ENCODE measurements around the gene SLC7A14. TPM values are rescaled to one million over a fixed set of nuclear protein-coding genes. Genes with fewer than 3 reads are reported as not detected.

The SLC7A14 gene
- total and polyA plus RNA-seq, 2 donors: 0.05 TPM

- H3K27ac ChIP-seq (ENCODE audit: low read depth in 1 of 2, low read length in 1 of 2): no peak overlapping the region
- peaks cover 2% of the 10 kb centered on the region in 2 donors for H3K27me3 ChIP-seq (ENCODE audit: control insufficient read depth in 2 of 2, insufficient read depth in 1 of 2, low read length in 1 of 2)
- H3K9me3 ChIP-seq (ENCODE audit: control insufficient read depth in 2 of 2, insufficient read depth in 1 of 2, low read length in 1 of 2): peaks cover 0 to 1% of the 10 kb centered on the region in 2 donors
- H3K4me1 ChIP-seq (ENCODE audit: control insufficient read depth in 2 of 2, insufficient read depth in 2 of 2, low read length in 2 of 2): no peaks in the 10 kb centered on the region
- no peaks in the 10 kb centered on the region for H3K36me3 ChIP-seq (ENCODE audit: control insufficient read depth in 2 of 2, insufficient read depth in 2 of 2, low read length in 1 of 2)
- no peak for DNase-seq (ENCODE audit: low read depth in 6 of 9, low spot score in 9 of 9)
- H3K4me3 ChIP-seq (ENCODE audit: low read length in 2 of 2): no peak overlapping the region
- 79% methylated on average over 10 of the region's 10 CpGs for WGBS
These were observed 148.0 kb downstream of the SLC7A14 start for GRCh38 chr3:170437696-170438407.

- 95% methylated on average over 4 of the region's 4 CpGs for WGBS
These were observed 148.7 kb downstream of the SLC7A14 start for GRCh38 chr3:170437176-170437575.

DNA sequence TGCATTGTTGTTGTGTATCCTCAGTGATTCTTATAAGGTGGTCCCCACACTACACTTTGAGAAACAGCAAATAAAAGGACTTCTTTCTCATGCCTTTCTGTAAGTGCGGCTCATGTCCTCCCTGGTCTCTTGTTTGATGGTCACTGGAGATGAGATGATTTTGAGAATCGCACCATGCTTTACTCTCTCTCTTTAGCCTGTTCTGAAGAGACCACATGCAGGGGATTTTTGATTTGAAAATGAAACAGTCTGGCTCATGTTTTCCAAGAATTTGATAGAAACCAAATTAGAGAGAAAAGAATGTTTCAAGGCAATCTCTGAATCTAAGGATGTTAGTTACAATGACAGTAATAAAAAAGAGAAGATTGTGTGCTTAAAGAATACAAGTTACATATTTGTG lies 149.2 kb downstream of the SLC7A14 start:
- Histone ChIP-seq H3K9me3 (ENCODE audit: control insufficient read depth in 2 of 2, insufficient read depth in 1 of 2, low read length in 1 of 2) (no peaks in the 10 kb centered on the region), H3K27ac (ENCODE audit: low read depth in 1 of 2, low read length in 1 of 2) (no peak overlapping the region)
- 97% methylated on average over 2 of the region's 2 CpGs for WGBS

More at GRCh38 chr3:170437176-170437575, 148.7 kb downstream of the SLC7A14 start:
- H3K4me3 ChIP-seq (ENCODE audit: low read length in 2 of 2): no peak overlapping the region
- peaks cover 0 to 1% of the 10 kb centered on the region in 2 donors for H3K9me3 ChIP-seq (ENCODE audit: control insufficient read depth in 2 of 2, insufficient read depth in 1 of 2, low read length in 1 of 2)
- H3K36me3 ChIP-seq (ENCODE audit: control insufficient read depth in 2 of 2, insufficient read depth in 2 of 2, low read length in 1 of 2): no peaks in the 10 kb centered on the region
- peaks cover 2 to 4% of the 10 kb centered on the region in 2 donors for H3K27me3 ChIP-seq (ENCODE audit: control insufficient read depth in 2 of 2, insufficient read depth in 1 of 2, low read length in 1 of 2)
- no peak for DNase-seq (ENCODE audit: low read depth in 6 of 9, low spot score in 9 of 9)
- no peak overlapping the region for H3K27ac ChIP-seq (ENCODE audit: low read depth in 1 of 2, low read length in 1 of 2)
- H3K4me1 ChIP-seq (ENCODE audit: control insufficient read depth in 2 of 2, insufficient read depth in 2 of 2, low read length in 2 of 2): no peaks in the 10 kb centered on the region

DNA sequence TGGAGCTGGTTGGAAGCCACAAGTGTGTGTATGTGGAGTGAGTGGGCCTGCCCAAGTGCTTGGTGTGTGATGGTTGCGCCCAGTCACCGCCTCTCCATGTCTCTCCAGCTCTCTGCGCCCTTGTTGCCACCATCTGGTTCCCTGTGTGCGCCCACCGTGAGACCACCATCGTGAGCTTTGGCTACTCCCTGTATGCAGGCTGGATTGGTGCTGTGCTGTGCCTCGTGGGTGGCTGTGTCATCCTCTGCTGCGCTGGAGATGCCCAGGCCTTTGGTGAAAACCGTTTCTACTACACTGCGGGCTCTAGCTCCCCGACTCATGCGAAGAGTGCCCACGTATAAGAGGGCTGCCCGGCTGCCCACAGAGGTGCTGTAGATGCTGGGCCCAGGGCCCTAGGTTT lies 153.5 kb downstream of the SLC7A14 start:
- Histone ChIP-seq H3K27ac (ENCODE audit: low read depth in 1 of 2, low read length in 1 of 2) (no peak overlapping the region), H3K36me3 (ENCODE audit: control insufficient read depth in 2 of 2, insufficient read depth in 2 of 2, low read length in 1 of 2) (no peaks in the 10 kb centered on the region), H3K27me3 (ENCODE audit: control insufficient read depth in 2 of 2, insufficient read depth in 1 of 2, low read length in 1 of 2) (peaks cover 0 to 2% of the 10 kb centered on the region in 2 donors), H3K4me1 (ENCODE audit: control insufficient read depth in 2 of 2, insufficient read depth in 2 of 2, low read length in 2 of 2) (no peaks in the 10 kb centered on the region), H3K9me3 (ENCODE audit: control insufficient read depth in 2 of 2, insufficient read depth in 1 of 2, low read length in 1 of 2) (no peaks in the 10 kb centered on the region), H3K4me3 (ENCODE audit: low read length in 2 of 2) (no peak overlapping the region)
- WGBS: 98% methylated on average over 14 of the region's 14 CpGs
- DNase-seq (ENCODE audit: low read depth in 6 of 9, low spot score in 9 of 9): no peak

More for the DNA sequence above, 149.2 kb downstream of the SLC7A14 start:
- no peak overlapping the region for H3K4me3 ChIP-seq (ENCODE audit: low read length in 2 of 2)
- H3K27me3 ChIP-seq (ENCODE audit: control insufficient read depth in 2 of 2, insufficient read depth in 1 of 2, low read length in 1 of 2): peaks cover 2 to 4% of the 10 kb centered on the region in 2 donors
- H3K36me3 ChIP-seq (ENCODE audit: control insufficient read depth in 2 of 2, insufficient read depth in 2 of 2, low read length in 1 of 2): no peaks in the 10 kb centered on the region
- no peaks in the 10 kb centered on the region for H3K4me1 ChIP-seq (ENCODE audit: control insufficient read depth in 2 of 2, insufficient read depth in 2 of 2, low read length in 2 of 2)
- no peak for DNase-seq (ENCODE audit: low read depth in 6 of 9, low spot score in 9 of 9)

GRCh38 chr3:170431054-170431453 lies 154.8 kb downstream of the SLC7A14 start:
- Histone ChIP-seq H3K4me1 (ENCODE audit: control insufficient read depth in 2 of 2, insufficient read depth in 2 of 2, low read length in 2 of 2) (no peaks in the 10 kb centered on the region), H3K36me3 (ENCODE audit: control insufficient read depth in 2 of 2, insufficient read depth in 2 of 2, low read length in 1 of 2) (no peaks in the 10 kb centered on the region), H3K27ac (ENCODE audit: low read depth in 1 of 2, low read length in 1 of 2) (no peak overlapping the region), H3K9me3 (ENCODE audit: control insufficient read depth in 2 of 2, insufficient read depth in 1 of 2, low read length in 1 of 2) (no peaks in the 10 kb centered on the region), H3K27me3 (ENCODE audit: control insufficient read depth in 2 of 2, insufficient read depth in 1 of 2, low read length in 1 of 2) (peaks cover 0 to 2% of the 10 kb centered on the region in 2 donors), H3K4me3 (ENCODE audit: low read length in 2 of 2) (no peak overlapping the region)
- 97% methylated on average over 3 of the region's 3 CpGs for WGBS
- DNase-seq (ENCODE audit: low read depth in 6 of 9, low spot score in 9 of 9): no peak

DNA sequence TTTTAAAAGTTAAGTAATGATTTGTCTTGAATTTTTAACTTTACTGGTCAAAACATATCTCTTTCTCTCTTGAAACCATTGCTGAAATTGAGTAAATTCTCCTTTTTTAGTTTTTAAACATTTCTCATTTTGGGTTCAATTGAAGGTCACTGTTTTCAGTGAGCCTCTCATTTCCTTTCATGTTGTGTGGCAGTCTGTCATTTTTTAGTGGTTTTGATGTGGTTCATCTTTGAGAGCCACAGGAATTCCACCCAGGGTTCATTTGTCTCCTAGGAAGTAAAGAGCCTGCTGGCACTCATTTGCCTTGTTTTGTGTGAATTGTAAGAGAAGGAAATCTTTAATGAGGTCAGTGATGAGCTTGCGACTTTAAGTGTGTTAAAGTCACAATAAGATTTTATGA lies 156.8 kb downstream of the SLC7A14 start:
- WGBS: 75% methylated on average over 1 of the region's 1 CpG
- peaks cover 0 to 2% of the 10 kb centered on the region in 2 donors for H3K27me3 ChIP-seq (ENCODE audit: control insufficient read depth in 2 of 2, insufficient read depth in 1 of 2, low read length in 1 of 2)
- H3K4me1 ChIP-seq (ENCODE audit: control insufficient read depth in 2 of 2, insufficient read depth in 2 of 2, low read length in 2 of 2): no peaks in the 10 kb centered on the region
- H3K9me3 ChIP-seq (ENCODE audit: control insufficient read depth in 2 of 2, insufficient read depth in 1 of 2, low read length in 1 of 2): no peaks in the 10 kb centered on the region
- DNase-seq (ENCODE audit: low read depth in 6 of 9, low spot score in 9 of 9): peak in 1 of 9 donors; percentile 16
- H3K36me3 ChIP-seq (ENCODE audit: control insufficient read depth in 2 of 2, insufficient read depth in 2 of 2, low read length in 1 of 2): no peaks in the 10 kb centered on the region
- no peak overlapping the region for H3K4me3 ChIP-seq (ENCODE audit: low read length in 2 of 2)
- no peak overlapping the region for H3K27ac ChIP-seq (ENCODE audit: low read depth in 1 of 2, low read length in 1 of 2)

- H3K27me3 ChIP-seq (ENCODE audit: control insufficient read depth in 2 of 2, insufficient read depth in 1 of 2, low read length in 1 of 2): peaks cover 0 to 3% of the 10 kb centered on the region in 2 donors
- H3K9me3 ChIP-seq (ENCODE audit: control insufficient read depth in 2 of 2, insufficient read depth in 1 of 2, low read length in 1 of 2): no peaks in the 10 kb centered on the region
- no peak overlapping the region for H3K27ac ChIP-seq (ENCODE audit: low read depth in 1 of 2, low read length in 1 of 2)
- H3K4me3 ChIP-seq (ENCODE audit: low read length in 2 of 2): no peak overlapping the region
- 95% methylated on average over 2 of the region's 2 CpGs for WGBS
- no peak for DNase-seq (ENCODE audit: low read depth in 6 of 9, low spot score in 9 of 9)
- H3K4me1 ChIP-seq (ENCODE audit: control insufficient read depth in 2 of 2, insufficient read depth in 2 of 2, low read length in 2 of 2): no peaks in the 10 kb centered on the region
- no peaks in the 10 kb centered on the region for H3K36me3 ChIP-seq (ENCODE audit: control insufficient read depth in 2 of 2, insufficient read depth in 2 of 2, low read length in 1 of 2)
These were observed 157.8 kb downstream of the SLC7A14 start for GRCh38 chr3:170428095-170428494.

DNA sequence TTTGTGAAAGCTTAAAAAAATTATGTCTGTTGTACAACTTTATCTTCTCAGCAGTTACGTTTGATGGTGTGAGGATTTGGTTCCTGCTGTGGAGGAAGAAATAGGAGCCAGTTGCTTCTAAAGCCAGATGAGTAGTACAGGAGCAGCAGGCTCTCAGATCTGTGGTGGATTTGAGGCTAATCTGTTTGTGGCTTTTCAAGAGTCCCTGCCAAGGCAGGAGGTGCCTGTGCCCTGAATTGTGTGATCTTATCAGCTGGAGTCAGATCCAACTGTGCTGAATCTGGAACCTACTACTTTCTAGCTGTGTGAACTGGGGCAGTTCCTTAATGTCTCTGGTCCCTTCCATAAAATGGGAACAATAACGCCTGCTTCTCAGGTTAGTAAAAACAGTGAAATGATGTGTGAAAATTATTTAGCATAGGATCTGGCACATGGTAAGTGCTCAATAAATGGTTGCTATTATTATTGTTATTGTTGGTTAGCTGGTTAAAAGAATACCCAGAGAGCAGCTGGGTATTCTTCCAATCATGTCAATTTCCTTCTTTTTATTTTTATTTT lies 159.6 kb downstream of the SLC7A14 start:
- 63% methylated on average over 2 of the region's 2 CpGs for WGBS
- no peak overlapping the region for H3K4me3 ChIP-seq (ENCODE audit: low read length in 2 of 2)
- H3K27me3 ChIP-seq (ENCODE audit: control insufficient read depth in 2 of 2, insufficient read depth in 1 of 2, low read length in 1 of 2): peaks cover 0 to 11% of the 10 kb centered on the region in 2 donors
- H3K4me1 ChIP-seq (ENCODE audit: control insufficient read depth in 2 of 2, insufficient read depth in 2 of 2, low read length in 2 of 2): no peaks in the 10 kb centered on the region
- H3K27ac ChIP-seq (ENCODE audit: low read depth in 1 of 2, low read length in 1 of 2): no peak overlapping the region
- no peak for DNase-seq (ENCODE audit: low read depth in 6 of 9, low spot score in 9 of 9)
- no peaks in the 10 kb centered on the region for H3K9me3 ChIP-seq (ENCODE audit: control insufficient read depth in 2 of 2, insufficient read depth in 1 of 2, low read length in 1 of 2)
- H3K36me3 ChIP-seq (ENCODE audit: control insufficient read depth in 2 of 2, insufficient read depth in 2 of 2, low read length in 1 of 2): no peaks in the 10 kb centered on the region

DNA sequence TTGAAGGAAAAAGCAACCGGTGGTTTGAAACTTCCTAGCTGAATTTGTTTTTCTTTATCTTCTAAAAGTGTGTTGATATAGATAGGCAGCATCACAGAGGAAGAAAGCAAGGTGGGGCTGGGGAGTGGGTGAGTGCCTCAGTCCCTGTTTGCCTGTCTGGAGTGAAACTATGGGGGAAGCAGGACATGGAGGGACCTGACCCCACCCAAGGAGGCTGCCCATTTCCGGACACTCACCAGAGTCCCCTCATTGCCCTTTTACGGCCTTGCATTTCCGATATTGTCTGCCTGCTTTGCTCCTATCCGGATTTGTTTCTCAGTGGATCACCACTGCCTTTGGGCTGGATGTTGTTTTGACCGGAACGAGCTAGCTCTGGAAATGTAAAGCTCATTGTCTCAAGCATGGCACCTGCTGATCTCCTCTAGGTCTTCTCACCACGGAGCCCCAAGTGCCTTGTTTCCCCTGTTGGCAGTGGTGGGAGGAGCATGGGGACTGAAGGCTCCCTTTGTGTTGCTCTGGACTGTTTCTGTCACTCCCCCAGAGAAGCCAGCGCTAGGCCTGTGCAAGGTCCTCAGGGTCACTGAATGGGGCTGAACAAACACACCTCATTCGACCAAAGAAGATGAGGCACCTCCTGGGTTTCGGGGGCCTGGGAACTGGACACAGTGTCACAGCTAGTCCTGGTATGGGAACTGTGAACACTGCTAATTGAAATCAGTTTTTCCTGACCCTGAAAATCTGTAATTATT lies 160.2 kb downstream of the SLC7A14 start:
- DNase-seq (ENCODE audit: low read depth in 6 of 9, low spot score in 9 of 9): no peak
- Histone ChIP-seq H3K27me3 (ENCODE audit: control insufficient read depth in 2 of 2, insufficient read depth in 1 of 2, low read length in 1 of 2) (peaks cover 4 to 17% of the 10 kb centered on the region in 2 donors), H3K4me3 (ENCODE audit: low read length in 2 of 2) (no peak overlapping the region), H3K36me3 (ENCODE audit: control insufficient read depth in 2 of 2, insufficient read depth in 2 of 2, low read length in 1 of 2) (no peaks in the 10 kb centered on the region), H3K4me1 (ENCODE audit: control insufficient read depth in 2 of 2, insufficient read depth in 2 of 2, low read length in 2 of 2) (no peaks in the 10 kb centered on the region), H3K9me3 (ENCODE audit: control insufficient read depth in 2 of 2, insufficient read depth in 1 of 2, low read length in 1 of 2) (no peaks in the 10 kb centered on the region), H3K27ac (ENCODE audit: low read depth in 1 of 2, low read length in 1 of 2) (no peak overlapping the region)
- WGBS: 84% methylated on average over 11 of the region's 11 CpGs

Measured in thymus (tissue), 11 donors.